GM19372 (cell line): ENCODE measurements around the gene EEA1.

Experiments
- ATAC-seq: cut with Tn5 transposase; IDR thresholded peaks from one replicate; pipeline ENCODE4 v1.9.1; 2021; ENCODE audit warnings: mild to moderate bottlenecking, low read depth, moderate library complexity; ENCODE audit not compliant: unreplicated experiment

Gene EEA1

DNA sequence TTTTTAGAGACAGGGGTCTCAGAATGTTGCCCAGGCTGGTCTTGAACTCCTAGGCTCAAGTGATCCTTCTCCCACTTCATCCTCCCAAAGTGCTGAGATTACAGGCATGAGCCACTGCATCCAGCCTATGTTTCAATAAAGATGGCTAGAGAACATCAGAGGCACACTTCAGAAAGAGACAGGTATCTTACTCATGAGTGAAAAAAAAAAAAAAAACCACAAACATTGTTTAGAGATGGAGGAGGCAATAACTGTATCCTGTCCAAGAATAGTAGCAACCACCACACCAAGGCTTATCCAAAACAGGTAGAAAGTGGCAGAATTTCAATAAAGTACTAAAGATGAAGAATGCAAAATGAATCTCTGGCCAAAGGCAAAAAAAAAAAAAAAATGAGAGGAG, 30.3 kb downstream of the EEA1 start:
- ATAC-seq: no peak

DNA sequence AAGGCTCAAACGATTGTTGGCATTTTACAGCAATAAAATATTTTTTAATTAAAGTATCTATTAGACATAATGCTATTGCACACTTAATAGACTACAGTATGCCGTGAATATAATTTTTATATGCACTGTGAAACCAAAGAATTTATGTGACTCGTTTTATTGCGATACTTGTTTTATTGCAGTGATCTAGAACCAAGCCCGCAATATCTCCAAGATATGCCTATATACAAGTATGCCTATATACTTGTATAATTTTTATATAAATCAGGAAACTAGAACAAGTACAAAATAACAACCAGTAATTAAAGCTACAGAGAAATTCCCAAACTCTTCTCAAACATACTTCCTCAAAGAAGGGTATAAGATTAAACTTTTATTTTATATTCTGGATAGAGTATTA, 31.3 kb downstream of the EEA1 start:
- no peak for ATAC-seq

DNA sequence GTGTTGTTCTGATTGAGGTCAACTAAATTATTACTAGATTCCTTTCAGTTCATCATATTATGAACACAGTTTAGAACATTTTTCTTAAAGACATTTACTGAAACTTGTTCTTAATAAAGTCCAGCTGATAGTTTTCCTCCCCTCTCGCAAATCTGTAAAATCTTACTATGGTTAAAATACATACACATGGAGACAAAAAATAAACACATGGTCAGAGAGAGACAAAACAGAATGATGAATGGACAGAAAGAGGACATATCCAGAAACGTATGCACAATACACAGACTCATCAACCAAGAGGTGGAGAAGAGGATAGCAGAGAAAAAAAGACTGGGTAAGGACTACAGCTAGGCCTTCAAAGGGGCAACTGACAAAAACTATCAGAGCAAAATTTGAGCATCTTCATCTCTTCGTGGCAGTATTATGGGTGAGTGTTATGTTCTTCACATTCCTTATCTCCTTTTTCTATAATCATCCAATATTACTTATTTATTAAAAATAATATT, 38.4 kb downstream of the EEA1 start:
- ATAC-seq: no peak

DNA sequence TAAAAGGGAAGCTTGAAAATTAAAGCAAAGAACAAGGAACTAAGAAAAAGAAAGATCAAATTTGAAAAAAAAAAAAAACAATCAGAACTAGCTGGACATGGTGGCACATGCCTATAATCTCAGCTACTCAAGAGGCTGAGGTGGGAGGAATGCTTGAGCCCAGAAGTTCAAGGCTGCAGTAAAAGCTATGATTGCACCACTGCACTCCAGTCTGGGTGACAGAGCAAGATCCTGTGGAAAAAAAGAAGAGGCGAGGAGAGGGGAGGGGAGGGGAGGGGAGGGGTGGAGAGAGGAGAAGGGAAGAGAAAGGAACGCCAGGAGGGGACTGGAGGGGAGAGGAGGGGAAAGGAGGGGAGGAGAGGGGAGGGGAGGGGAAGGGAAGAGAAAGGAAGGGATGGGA, 43.0 kb downstream of the EEA1 start:
- ATAC-seq: no peak

DNA sequence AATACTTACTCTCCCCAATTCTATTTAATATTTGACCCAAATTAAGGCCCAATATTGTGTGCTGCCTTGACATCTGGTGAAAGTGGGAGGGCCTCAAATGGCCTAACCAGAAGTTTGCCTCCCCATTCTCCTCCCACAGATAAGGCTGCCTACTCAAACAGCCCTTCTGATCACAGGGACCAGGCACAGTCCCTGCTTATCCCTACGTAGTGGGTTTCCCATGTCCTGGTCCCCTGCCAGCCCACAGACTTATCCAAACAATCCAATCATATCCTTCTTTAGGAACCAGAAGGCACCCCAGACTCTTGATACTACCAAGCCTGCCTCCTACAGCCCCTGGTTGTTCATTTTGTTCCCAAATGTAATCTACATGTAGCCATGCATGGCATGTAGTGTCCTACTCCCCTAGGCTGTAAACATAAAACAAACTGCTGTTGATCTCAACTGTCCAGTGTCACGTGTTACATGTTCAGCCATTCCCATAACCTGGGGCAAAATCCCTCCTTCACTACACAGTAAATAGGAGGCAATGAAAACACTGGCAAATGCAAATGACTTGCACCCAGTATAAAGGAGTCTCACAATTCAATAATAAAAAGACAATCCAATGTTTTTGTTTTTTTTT, 49.3 kb downstream of the EEA1 start:
- no peak for ATAC-seq

DNA sequence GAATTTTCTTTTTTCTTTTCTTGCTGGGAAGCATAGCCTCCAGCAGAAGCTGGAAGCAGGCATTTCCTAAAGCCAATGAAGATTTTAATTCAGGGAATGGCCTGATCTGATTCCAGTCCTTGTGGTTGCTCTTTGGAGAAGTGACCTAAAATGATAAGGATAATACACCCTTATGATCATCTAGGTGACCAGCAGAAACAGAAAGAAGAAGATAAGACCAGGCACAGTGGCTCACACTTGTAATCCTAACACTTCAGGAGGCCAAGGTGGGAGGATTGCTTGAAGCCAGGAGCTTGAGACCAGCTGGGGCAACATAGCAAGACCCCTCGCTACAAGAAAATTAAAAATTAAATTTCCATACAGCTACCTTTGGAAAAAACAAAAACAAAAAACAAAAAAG, 51.2 kb downstream of the EEA1 start:
- ATAC-seq: no peak

DNA sequence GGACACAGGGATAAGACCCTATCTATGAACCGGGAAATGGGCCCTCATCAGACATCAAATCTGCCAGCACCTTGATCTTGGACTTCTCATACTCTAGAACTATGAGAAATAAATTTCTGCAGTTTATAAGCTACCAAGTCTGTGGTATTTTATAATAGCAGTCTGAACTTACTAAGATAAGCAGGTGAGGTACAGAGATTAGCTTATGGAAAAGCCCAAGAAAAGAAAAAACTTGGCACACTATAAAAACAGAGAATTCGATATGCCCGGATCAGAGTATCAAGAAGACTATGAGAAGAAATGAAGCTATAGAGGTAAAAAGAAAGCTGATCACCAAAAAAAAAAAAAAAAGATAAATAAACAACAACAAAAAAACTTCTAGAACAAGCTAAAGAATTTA, 52.6 kb downstream of the EEA1 start:
- ATAC-seq: no peak

DNA sequence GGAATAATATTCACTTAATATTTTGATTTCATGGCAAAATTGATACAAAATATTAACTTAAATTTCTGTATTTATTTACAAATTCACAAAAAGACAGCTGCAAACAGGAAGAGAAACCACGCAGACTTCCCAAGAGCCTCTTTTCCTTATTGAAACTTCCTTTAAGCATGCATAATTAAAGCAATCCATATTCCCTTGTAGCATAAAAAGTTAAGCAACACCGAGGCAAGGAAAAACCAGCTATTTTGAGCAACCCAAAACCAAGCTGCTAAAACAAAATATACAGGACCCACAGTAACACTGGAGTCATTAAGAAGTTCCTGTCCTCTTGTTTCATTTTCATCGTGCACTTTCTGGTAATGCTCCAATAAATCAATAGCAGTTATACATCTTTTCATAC, 58.0 kb downstream of the EEA1 start:
- no peak for ATAC-seq

DNA sequence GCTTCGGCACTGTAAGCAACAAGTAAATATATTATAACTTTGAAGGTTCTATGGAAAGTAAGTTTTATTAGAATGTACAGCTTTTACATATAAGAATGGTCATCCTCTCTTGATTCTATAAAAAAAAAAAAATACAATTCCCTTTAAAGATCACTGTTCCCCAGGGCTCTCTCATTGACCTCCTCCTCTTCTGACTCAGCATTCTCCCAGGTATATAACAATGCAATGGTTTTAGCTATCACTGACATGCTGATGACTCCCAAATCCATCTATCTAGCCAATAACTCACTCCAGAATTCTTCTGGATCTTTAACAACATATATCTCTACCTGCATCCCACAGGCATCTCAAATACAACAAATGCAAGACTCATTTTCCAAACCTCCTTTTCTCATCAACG, 62.7 kb downstream of the EEA1 start:
- no peak for ATAC-seq

DNA sequence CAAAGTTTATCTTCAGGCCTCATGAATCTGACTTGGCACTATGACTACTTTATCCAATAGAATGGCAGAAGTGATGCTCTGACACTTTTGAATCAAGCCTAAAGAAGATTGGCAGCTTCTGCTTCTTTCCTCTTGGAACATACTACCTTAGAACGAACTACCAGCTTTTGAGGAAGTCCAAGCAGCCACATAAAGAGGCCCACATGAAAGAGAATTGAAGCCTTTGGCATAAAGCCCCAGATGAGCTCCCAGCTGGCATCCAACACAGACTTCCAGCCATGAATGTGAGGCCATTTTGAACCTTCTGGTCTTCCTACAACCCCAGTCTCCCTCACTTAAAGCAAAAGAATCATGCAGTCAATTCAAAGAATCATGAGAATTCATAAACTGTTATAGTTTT, 65.8 kb downstream of the EEA1 start:
- no peak for ATAC-seq

DNA sequence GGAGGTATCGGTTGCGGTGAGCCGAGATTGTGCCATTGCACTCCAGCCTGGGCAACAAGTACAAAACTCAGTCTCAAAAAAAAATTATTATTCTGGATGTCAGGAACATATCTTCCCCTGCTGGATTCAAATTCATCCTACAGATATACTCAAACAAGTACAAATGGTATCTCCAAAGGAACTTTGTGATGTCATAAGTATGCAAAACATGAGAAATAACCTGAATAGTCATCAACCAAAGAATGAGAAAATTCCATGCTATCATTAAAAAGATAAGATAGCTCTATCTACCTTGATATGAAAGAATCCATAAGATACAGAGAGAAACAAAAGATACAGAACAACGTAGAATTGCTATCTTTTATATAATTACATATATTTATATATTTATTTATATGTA, 67.7 kb downstream of the EEA1 start:
- no peak for ATAC-seq

DNA sequence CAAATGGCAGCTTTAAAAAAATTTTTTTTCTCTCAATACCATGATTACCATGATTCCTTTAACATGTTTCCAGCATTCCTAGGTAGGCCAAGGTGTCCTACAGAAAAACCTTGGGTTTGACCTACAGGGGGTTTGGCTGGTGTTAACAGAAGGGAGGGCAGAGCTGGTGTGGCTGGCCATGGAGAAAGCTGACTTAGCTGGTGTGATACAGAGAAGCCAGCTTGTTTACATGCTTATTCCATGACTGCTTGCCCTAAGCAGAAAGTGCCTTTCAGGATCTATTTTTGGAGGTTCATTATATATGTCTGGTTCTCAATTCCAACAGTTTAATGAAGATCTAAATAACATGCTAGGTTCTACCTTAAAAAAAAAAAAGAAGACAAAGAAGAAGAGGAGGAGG, 68.6 kb downstream of the EEA1 start:
- ATAC-seq: no peak

DNA sequence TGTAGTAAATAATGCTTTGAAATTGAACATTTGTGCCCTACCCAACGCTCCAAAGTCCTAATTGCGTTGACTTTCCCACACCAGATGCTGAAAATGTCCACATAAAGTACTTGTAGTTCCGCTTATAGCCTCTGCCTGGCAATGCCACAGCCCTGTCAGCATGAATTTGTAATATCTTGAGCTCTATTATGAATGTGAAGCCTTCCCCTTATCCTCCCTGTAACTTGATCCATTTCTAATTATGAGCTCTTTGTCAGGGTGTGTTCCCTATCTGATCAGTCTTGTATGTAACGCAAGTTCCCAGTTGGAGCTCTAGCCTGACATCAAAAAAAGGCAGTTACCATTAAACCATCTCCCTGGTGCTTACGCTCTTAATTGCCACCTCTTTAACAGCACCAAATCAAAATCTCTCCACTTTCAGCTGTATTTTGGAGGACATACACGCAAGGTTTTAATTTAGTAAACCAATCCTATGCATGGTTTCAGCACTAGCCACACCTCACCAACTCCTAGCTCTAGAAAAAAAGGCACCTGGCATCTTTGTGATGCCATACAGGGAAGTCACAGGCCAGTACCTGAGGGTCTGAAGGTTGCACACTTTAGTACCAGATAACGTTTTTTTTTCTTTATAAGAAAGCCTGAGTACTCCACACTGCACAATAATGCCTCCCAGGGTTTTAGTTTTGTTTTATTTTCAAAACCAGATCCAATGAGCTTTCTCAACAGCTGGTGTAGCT, 69.3 kb downstream of the EEA1 start:
- no peak for ATAC-seq

DNA sequence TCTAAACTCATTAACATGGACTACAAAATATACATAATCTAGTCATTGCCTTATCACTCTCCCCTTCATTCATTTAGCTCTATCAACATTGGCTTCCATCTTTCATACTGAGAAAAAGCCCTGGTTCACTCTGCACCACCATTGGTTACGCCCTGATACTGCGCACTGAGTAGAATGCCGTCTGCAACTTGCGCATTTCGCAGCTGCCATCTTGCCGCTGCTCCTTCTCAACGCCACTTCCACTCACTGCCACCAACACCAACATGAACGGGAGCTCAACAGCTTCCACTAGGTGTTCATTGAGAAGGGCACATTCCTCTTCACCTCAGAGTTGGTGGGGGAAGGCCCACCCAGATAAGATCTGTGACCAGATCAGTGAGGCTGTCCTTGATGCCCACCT, 71.3 kb downstream of the EEA1 start:
- ATAC-seq: no peak

DNA sequence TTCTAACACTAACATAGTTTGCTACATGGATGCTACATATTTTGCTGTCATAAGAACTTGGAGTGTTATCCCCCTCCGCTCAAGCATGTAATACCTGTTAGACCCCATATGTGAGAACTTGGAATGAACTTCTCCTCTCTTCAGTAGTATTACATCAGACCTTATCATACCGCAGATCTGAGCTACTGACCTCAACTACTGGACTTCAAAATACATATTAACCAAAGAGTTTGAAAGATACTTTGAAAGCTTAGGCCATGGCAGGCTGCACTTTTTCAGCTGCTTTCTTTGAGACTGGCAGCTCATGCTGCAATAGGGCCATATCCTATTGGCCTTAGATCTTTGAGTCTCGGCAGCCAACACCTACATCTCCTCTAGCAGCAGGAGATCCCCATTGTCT, 74.8 kb downstream of the EEA1 start:
- no peak for ATAC-seq

DNA sequence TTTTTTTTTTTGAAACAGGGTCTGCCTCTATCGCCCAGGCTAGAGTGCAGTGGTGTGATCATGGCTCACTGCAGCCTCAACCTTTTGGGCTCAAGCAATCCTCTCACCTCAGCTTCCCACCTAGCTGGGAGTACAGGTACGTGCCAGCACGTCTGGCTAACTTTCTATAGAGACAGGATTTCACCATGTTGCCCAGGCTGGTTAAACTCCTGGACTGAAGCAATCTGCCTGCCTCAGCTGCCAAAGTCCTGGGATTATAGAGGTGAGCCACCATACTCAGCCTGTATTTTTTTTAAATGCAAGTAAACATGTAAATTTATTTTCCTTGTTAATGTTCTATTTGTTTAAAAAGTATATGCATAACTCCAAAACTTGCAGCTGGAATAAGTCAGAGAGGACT, 80.4 kb downstream of the EEA1 start:
- no peak for ATAC-seq

DNA sequence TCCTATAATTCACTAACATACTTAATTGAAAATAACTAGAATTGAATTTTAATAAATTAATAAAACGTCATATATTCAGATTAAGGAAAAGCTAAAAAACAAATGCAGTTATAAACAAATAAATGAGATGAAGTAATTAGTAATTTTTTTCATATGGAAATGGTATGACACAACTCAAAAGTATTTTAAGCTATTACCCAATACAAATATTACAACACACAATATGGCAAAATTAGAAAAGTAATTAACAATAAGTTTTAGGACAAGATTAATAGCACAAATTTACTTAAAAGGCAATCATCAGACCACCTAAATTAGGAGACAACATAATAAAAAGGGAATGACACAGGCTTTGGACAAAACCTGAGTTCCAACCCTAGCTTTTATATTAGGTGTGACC, 81.7 kb downstream of the EEA1 start:
- ATAC-seq: no peak

DNA sequence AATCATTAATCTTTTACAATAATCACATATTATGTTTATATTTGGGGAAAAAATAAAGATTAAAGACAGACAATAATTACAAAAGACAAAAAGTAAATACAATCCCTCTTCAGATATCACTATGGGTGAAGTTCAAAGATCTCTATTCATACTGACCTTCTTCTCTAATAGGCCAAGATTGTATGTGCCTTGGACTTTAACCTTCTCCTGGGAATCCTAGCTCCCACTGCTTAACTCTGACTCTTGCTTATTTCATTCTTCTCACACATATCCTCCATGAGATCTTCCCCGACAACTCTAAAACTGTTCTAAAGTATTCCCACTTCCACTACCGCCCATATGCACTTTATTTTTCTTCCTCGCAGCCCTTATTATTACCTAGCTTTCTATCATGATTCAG, 83.8 kb downstream of the EEA1 start:
- no peak for ATAC-seq

DNA sequence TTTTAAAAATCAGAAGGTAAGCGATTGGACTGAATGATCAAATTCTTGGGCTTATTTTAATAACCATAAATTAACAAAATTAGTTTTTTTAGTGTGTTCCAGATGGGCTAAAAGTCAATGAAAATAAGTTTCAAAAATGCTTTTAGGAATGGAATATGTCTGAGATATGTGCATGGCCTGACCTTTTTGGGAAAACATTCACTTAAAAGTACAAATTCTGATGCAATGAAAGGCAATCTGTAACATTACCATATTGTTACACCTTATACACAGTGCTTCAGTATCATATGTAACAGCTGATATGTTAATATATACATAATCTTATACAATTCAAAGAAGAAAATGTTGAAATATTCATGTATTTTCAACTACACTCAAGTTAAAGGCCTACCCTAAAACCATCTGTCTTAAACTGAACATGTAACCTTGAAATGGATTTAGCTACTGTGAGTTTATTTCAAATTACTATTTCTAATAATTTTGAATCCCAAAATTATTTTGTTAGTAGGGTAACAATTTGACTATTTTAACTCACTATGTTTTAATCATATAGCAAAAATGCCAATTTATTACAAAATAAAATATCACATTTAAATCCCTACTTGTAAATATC, 84.8 kb downstream of the EEA1 start:
- ATAC-seq: no peak

DNA sequence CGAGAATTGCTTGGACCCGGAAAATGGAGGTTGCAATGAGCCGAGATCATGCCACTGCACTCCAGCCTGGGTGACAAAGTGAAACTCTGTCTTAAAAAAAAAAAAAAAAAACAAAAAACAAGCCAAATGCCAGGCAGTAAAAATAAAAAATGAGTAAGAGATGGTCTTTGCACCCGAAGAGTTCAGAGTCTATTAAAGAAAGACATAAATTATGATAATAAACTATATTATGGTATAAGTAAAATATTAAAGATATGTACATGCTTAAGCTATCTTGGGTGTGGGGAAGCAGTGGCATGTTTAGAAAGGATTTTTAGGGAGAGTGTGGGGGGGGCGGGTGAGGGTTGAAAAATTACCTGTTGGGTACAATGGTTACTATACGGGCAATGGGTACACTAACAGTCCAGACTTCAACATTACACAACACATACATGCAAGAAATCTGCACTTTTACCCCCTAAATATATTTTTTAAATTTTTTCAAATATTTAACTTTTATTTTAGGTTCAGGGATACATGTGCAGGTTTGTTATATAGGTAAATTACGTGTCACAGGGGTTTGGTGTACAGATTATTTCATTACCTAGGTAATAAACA, 99.3 kb downstream of the EEA1 start:
- ATAC-seq: no peak

DNA sequence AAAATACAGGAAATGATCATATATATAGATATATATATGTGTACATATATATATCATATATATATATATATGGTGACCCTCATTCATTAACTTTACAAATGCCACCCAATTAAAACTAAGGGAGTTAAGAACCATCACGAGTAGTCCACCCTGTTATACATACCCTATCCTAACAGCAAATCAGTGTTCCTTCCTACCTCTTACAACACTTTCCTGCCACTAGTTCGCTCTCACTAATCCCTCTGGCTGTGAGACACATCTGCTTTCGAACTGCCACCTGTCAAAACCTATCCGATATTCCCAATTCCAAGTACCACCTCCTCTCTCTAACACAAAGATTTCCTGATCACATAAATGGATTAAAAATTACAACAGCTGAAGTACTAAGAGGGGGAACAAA, 100.5 kb downstream of the EEA1 start:
- no peak for ATAC-seq
